CD14-positive monocyte (primary cell): ENCODE data around the gene MTSS2. TPM values are rescaled to one million over a fixed set of nuclear protein-coding genes. Genes with fewer than 3 reads are reported as not detected.

Experiments
- DNase-seq, 3 donors: peaks; one replicate each; pipeline ENCODE4 v3.0.0-alpha.2; 2011 to 2022
- H2AFZ ChIP-seq: 2 replicates; pipeline ENCODE4 v1.6.0; 2012; ENCODE audit warnings: mild to moderate bottlenecking, low read depth, low read length, inconsistent platforms; ENCODE audit not compliant: insufficient read depth, poor library complexity, severe bottlenecking
- H3K27ac ChIP-seq, 2 donors: 1 replicate in 1 of 2; 2 replicates in 1 of 2; pipeline ENCODE4 v1.5.1; 2012 to 2013; ENCODE audit warnings: low read length in 2 of 2, control low read depth in 1 of 2, inconsistent platforms in 1 of 2, low read depth in 1 of 2, mild to moderate bottlenecking in 1 of 2
- H3K27me3 ChIP-seq, 2 donors: one replicate each; pipeline versions ENCODE4 v1.6.0 to v1.6.1; 2011 to 2013; ENCODE audit warnings: low read length in 2 of 2; ENCODE audit not compliant: control insufficient read depth in 2 of 2, insufficient read depth in 2 of 2
- H3K36me3 ChIP-seq, 2 donors: replicated peaks in 1 of 2; 1 replicate in 1 of 2; 2 replicates in 1 of 2; pipeline versions ENCODE4 v1.5.1 to v1.6.1; 2012 to 2013; ENCODE audit warnings: low read length in 2 of 2, control low read depth in 1 of 2, inconsistent platforms in 1 of 2, mild to moderate bottlenecking in 1 of 2; ENCODE audit not compliant: insufficient read depth in 2 of 2, control insufficient read depth in 1 of 2
- H3K4me1 ChIP-seq, 2 donors: 1 replicate in 1 of 2; 2 replicates in 1 of 2; pipeline versions ENCODE4 v1.5.1 to v1.6.1; 2012 to 2013; ENCODE audit warnings: low read length in 2 of 2, control low read depth in 1 of 2, inconsistent platforms in 1 of 2, mild to moderate bottlenecking in 1 of 2, moderate library complexity in 1 of 2; ENCODE audit not compliant: insufficient read depth in 2 of 2, control insufficient read depth in 1 of 2
- H3K4me2 ChIP-seq: replicated peaks from 2 replicates; pipeline ENCODE3; 2012; ENCODE audit warnings: low read length, moderate library complexity, mild to moderate bottlenecking; ENCODE audit not compliant: poor library complexity, severe bottlenecking; ENCODE audit errors: extremely low read depth
- H3K4me3 ChIP-seq, 3 experiments: fragments of 200-600 bp in 1 of 3; sonication (generic) in 1 of 3; replicated peaks in 1 of 3; 1 replicate in 2 of 3; 2 replicates in 1 of 3; pipeline ENCODE4 v1.5.1; 2011 to 2013; ENCODE audit warnings: low read length in 3 of 3, mild to moderate bottlenecking in 3 of 3, control low read depth in 2 of 3, low read depth in 2 of 3, inconsistent platforms in 1 of 3, moderate library complexity in 1 of 3
- H3K79me2 ChIP-seq: 2 replicates; pipeline ENCODE4 v1.6.0; 2012; ENCODE audit warnings: mild to moderate bottlenecking, control low read depth, inconsistent platforms, low read length, moderate library complexity; ENCODE audit not compliant: insufficient read depth
- H3K9ac ChIP-seq: 2 replicates; pipeline ENCODE4 v1.6.0; 2017; ENCODE audit warnings: low read length, mild to moderate bottlenecking; ENCODE audit not compliant: insufficient read depth, poor library complexity, severe bottlenecking
- H3K9me3 ChIP-seq, 2 donors: replicated peaks in 1 of 2; 1 replicate in 1 of 2; 2 replicates in 1 of 2; pipeline versions ENCODE4 v1.5.1 to v1.6.1; 2012 to 2013; ENCODE audit warnings: low read length in 2 of 2, control low read depth in 1 of 2; ENCODE audit not compliant: control insufficient read depth in 1 of 2, insufficient read depth in 1 of 2
- H4K20me1 ChIP-seq: 2 replicates; pipeline ENCODE4 v1.6.0; 2012; ENCODE audit warnings: mild to moderate bottlenecking, low read length, control low read depth, moderate library complexity; ENCODE audit not compliant: insufficient read depth
- H3K27ac Mint-ChIP-seq, 7 donors: one replicate each; pipeline ENCODE4 v1.8.0; 2020; ENCODE audit warnings: mild to moderate bottlenecking in 7 of 7, mixed read lengths in 7 of 7, moderate library complexity in 6 of 7, inconsistent platforms in 2 of 7
- H3K27me3 Mint-ChIP-seq, 3 donors: one replicate each; pipeline ENCODE4 v1.8.0; 2021 to 2022; ENCODE audit warnings: low read depth in 3 of 3, mild to moderate bottlenecking in 3 of 3, mixed read lengths in 3 of 3, moderate library complexity in 3 of 3, inconsistent platforms in 1 of 3
- H3K36me3 Mint-ChIP-seq, 2 donors: one replicate each; pipeline ENCODE4 v1.8.0; 2020; ENCODE audit warnings: mixed read lengths in 2 of 2, inconsistent platforms in 1 of 2, mild to moderate bottlenecking in 1 of 2
- H3K4me1 Mint-ChIP-seq: one replicate; pipeline ENCODE4 v1.8.0; 2020; ENCODE audit warnings: mild to moderate bottlenecking, mixed read lengths
- H3K4me3 Mint-ChIP-seq, 2 donors: one replicate each; pipeline ENCODE4 v1.8.0; 2020; ENCODE audit warnings: mild to moderate bottlenecking in 2 of 2, mixed read lengths in 2 of 2, moderate library complexity in 1 of 2
- H3K9me3 Mint-ChIP-seq, 7 donors: one replicate each; pipeline ENCODE4 v1.8.0; 2020 to 2022; ENCODE audit warnings: mixed read lengths in 7 of 7, mild to moderate bottlenecking in 6 of 7, moderate library complexity in 6 of 7, inconsistent platforms in 2 of 7
- WGBS: methylation state at CpG from one replicate; pipeline ENCODE4 v1.1.5; 2013; ENCODE audit warnings: missing lambda C conversion rate; ENCODE audit not compliant: insufficient coverage; 5-methylcytosine and 5-hydroxymethylcytosine counted together
- intact Hi-C, 2 donors: fragments of 100-400 bp; cut with micrococcal nuclease; formaldehyde crosslinking; loops; one replicate each; pipeline versions ENCODE4 v1.15.0 to v1.15.1; 2023
- polyA plus RNA-seq, 3 donors: library from polyadenylated mRNA; depleted of rRNA in 1 of 3; unstranded in 2 of 3; stranded (reverse) in 1 of 3; fragments of 300-500 nt in 2 of 3; fragments of >200 nt in 1 of 3; fragmentation: Illumina TruSeq in 2 of 3; gene quantifications; 1 replicate in 2 of 3; 2 replicates in 1 of 3; pipeline ENCODE4 v1.2.3, GENCODE V29; 2012 to 2021
- TF ChIP-seq, protein P1 (sequence below): fragments of 200-600 bp; IDR thresholded peaks from one replicate; pipeline ENCODE4 v1.8.0; 2022; ENCODE audit warnings: antibody characterized with exemption, mild to moderate bottlenecking

Gene MTSS2
- polyA plus RNA-seq, 3 donors, result 1.5 TPM; not detected in 2

DNA sequence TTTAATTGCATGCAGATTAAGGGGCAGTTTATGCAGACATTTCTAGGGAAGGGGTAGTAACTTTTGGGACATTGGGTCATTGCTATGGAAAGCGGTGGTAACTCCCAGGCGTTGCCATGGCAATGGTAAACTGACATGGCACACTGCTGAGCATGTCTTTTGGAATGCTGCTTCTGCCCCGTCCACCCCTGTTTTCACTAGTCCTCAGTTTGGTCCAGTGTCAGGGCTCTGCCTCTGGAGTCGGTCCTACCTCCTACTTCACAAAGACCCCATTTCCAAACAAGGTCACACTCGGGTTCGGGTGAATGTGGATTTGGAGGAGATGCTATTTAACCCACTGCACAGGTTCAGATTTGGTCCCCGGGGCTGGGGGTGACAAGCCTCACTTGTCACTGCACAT is 36.6 kb downstream of the MTSS2 start:
- peaks cover 4 to 7% (median 5%) of the 10 kb centered on the region in 3 donors for H3K27me3 Mint-ChIP-seq
- WGBS, result 95% methylated on average over 4 of the region's 7 CpGs
- TF ChIP-seq, protein P1, sequence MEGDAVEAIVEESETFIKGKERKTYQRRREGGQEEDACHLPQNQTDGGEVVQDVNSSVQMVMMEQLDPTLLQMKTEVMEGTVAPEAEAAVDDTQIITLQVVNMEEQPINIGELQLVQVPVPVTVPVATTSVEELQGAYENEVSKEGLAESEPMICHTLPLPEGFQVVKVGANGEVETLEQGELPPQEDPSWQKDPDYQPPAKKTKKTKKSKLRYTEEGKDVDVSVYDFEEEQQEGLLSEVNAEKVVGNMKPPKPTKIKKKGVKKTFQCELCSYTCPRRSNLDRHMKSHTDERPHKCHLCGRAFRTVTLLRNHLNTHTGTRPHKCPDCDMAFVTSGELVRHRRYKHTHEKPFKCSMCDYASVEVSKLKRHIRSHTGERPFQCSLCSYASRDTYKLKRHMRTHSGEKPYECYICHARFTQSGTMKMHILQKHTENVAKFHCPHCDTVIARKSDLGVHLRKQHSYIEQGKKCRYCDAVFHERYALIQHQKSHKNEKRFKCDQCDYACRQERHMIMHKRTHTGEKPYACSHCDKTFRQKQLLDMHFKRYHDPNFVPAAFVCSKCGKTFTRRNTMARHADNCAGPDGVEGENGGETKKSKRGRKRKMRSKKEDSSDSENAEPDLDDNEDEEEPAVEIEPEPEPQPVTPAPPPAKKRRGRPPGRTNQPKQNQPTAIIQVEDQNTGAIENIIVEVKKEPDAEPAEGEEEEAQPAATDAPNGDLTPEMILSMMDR, result no peak
- no peak overlapping the region for H3K4me2 ChIP-seq
- H3K27ac ChIP-seq, result no peak overlapping the region
- peaks cover 0 to 3% (median 0%) of the 10 kb centered on the region in 7 donors for H3K9me3 Mint-ChIP-seq
- H3K36me3 Mint-ChIP-seq, result no peaks in the 10 kb centered on the region
- no peak for DNase-seq
- peak overlapping the region in 1 of 7 donors; percentile 5 for H3K27ac Mint-ChIP-seq
- H4K20me1 ChIP-seq, result no peaks in the 10 kb centered on the region
- H3K4me1 Mint-ChIP-seq, result peaks cover 8% of the 10 kb centered on the region
- no peaks in the 10 kb centered on the region for H3K36me3 ChIP-seq
- H3K4me3 ChIP-seq, result no peak overlapping the region
- no peak overlapping the region for H2AFZ ChIP-seq
- no peaks in the 10 kb centered on the region for H3K27me3 ChIP-seq
- no peak overlapping the region for H3K9ac ChIP-seq
- no peaks in the 10 kb centered on the region for H3K9me3 ChIP-seq
- peaks cover 4% of the 10 kb centered on the region in 2 donors for H3K4me1 ChIP-seq
- intact Hi-C loops, result no loop called here
- H3K4me3 Mint-ChIP-seq, result no peak overlapping the region
- H3K79me2 ChIP-seq, result no peaks in the 10 kb centered on the region

DNA sequence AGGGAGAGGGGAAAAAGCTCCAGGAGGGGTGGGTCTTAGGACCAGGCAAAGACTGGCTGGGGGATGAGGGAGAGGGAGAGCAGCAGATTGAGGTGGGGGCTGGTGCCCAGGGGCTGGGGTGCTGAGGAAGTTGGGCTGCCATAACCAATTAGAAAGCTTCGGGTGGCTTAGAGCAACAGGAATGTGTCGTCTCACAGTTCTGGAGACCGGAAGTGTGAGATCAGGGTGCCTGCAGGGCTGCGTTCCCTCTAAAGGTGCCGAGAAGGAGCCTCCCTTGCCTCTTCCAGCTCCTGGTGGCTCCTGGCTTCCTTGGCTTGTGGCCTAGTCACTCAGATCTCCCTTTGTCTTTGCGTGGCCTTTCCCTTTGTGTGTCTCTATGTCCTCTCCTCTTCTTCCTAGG is 37.2 kb downstream of the MTSS2 start:
- Mint-ChIP-seq H3K9me3 (peaks cover 0 to 3% (median 0%) of the 10 kb centered on the region in 7 donors), H3K27ac (no peak overlapping the region), H3K36me3 (no peaks in the 10 kb centered on the region), H3K27me3 (peaks cover 5 to 7% (median 7%) of the 10 kb centered on the region in 3 donors), H3K4me1 (peaks cover under 1% of the 10 kb centered on the region), H3K4me3 (no peak overlapping the region)
- WGBS, result 78% methylated on average over 6 of the region's 6 CpGs
- TF ChIP-seq, protein P1, result no peak
- Histone ChIP-seq H3K4me1 (no peaks in the 10 kb centered on the region), H4K20me1 (no peaks in the 10 kb centered on the region), H2AFZ (no peak overlapping the region), H3K79me2 (no peaks in the 10 kb centered on the region), H3K9me3 (no peaks in the 10 kb centered on the region), H3K36me3 (no peaks in the 10 kb centered on the region), H3K27ac (no peak overlapping the region), H3K27me3 (no peaks in the 10 kb centered on the region), H3K9ac (no peak overlapping the region), H3K4me2 (no peak overlapping the region), H3K4me3 (no peak overlapping the region)
- DNase-seq, result no peak
- intact Hi-C loops, result no loop called here
